ENCODE results near the gene MORN5. TPM values are rescaled to one million over a fixed set of nuclear protein-coding genes. Genes with fewer than 3 reads are reported as not detected.

MORN5 gene
- polyA plus RNA-seq, 6 donors from 2014 or later: not detected

GRCh38 chr9:122140368-122141193 is 19.1 kb upstream of the MORN5 start:
- Mint-ChIP-seq H3K9me3 (no peaks in the 10 kb centered on the region), H3K36me3 (peaks cover 20 to 24% of the 10 kb centered on the region in 2 donors), H3K27ac (no peak overlapping the region), H3K4me3 (no peak overlapping the region), H3K4me1 (peaks cover 0 to 4% (median 0%) of the 10 kb centered on the region in 3 donors), H3K27me3 (no peaks in the 10 kb centered on the region)
- no peak for DNase-seq
- ATAC-seq (ENCODE audit: low read depth in 2 of 2): no peak

- peaks cover 0 to 4% (median 0%) of the 10 kb centered on the region in 3 donors for H3K4me1 Mint-ChIP-seq
- H3K27ac Mint-ChIP-seq: peak overlapping the region in 1 of 6 donors; percentile 44
- no peaks in the 10 kb centered on the region for H3K9me3 Mint-ChIP-seq
- no peak for DNase-seq
- H3K4me3 Mint-ChIP-seq: no peak overlapping the region
- no peaks in the 10 kb centered on the region for H3K27me3 Mint-ChIP-seq
- no peak for ATAC-seq (ENCODE audit: low read depth in 2 of 2)
- peaks cover 24% of the 10 kb centered on the region in 2 donors for H3K36me3 Mint-ChIP-seq
Measured at GRCh38 chr9:122141671-122142070, 18.0 kb upstream of the MORN5 start.

GRCh38 chr9:122143296-122143695 is 16.4 kb upstream of the MORN5 start:
- Mint-ChIP-seq H3K9me3 (no peaks in the 10 kb centered on the region), H3K27ac (no peak overlapping the region), H3K4me1 (peaks cover 0 to 4% (median 0%) of the 10 kb centered on the region in 3 donors), H3K4me3 (no peak overlapping the region), H3K27me3 (no peaks in the 10 kb centered on the region), H3K36me3 (peaks cover 24 to 31% of the 10 kb centered on the region in 2 donors)
- DNase-seq: no peak
- no peak for ATAC-seq (ENCODE audit: low read depth in 2 of 2)

GRCh38 chr9:122143876-122144405 is 15.8 kb upstream of the MORN5 start:
- ATAC-seq (ENCODE audit: low read depth in 2 of 2): no peak
- Mint-ChIP-seq H3K4me3 (no peak overlapping the region), H3K27ac (no peak overlapping the region), H3K27me3 (no peaks in the 10 kb centered on the region), H3K9me3 (no peaks in the 10 kb centered on the region), H3K36me3 (peaks cover 24 to 31% of the 10 kb centered on the region in 2 donors), H3K4me1 (peaks cover 0 to 4% (median 0%) of the 10 kb centered on the region in 3 donors)
- DNase-seq: no peak

- H3K4me1 Mint-ChIP-seq: peaks cover 0 to 4% (median 0%) of the 10 kb centered on the region in 3 donors
- H3K36me3 Mint-ChIP-seq: peaks cover 24 to 31% of the 10 kb centered on the region in 2 donors
- H3K9me3 Mint-ChIP-seq: no peaks in the 10 kb centered on the region
- ATAC-seq (ENCODE audit: low read depth in 2 of 2): no peak
- H3K27me3 Mint-ChIP-seq: no peaks in the 10 kb centered on the region
- H3K27ac Mint-ChIP-seq: no peak overlapping the region
- DNase-seq: no peak
- no peak overlapping the region for H3K4me3 Mint-ChIP-seq
Measured at GRCh38 chr9:122144836-122145591, 14.7 kb upstream of the MORN5 start.

GRCh38 chr9:122145592-122145863 is 14.2 kb upstream of the MORN5 start:
- peaks cover 24 to 31% of the 10 kb centered on the region in 2 donors for H3K36me3 Mint-ChIP-seq
- peaks cover 0 to 4% (median 0%) of the 10 kb centered on the region in 3 donors for H3K4me1 Mint-ChIP-seq
- no peaks in the 10 kb centered on the region for H3K27me3 Mint-ChIP-seq
- ATAC-seq (ENCODE audit: low read depth in 2 of 2): no peak
- H3K27ac Mint-ChIP-seq: no peak overlapping the region
- H3K4me3 Mint-ChIP-seq: no peak overlapping the region
- no peak for DNase-seq
- H3K9me3 Mint-ChIP-seq: no peaks in the 10 kb centered on the region

GRCh38 chr9:122151267-122151828 is 8.4 kb upstream of the MORN5 start:
- Mint-ChIP-seq H3K9me3 (no peaks in the 10 kb centered on the region), H3K4me3 (no peak overlapping the region), H3K27ac (peak overlapping the region in 1 of 6 donors; percentile 39), H3K36me3 (peaks cover 0 to 10% of the 10 kb centered on the region in 2 donors), H3K4me1 (peaks cover 6 to 21% (median 15%) of the 10 kb centered on the region in 3 donors), H3K27me3 (no peaks in the 10 kb centered on the region)
- DNase-seq: no peak
- ATAC-seq (ENCODE audit: low read depth in 2 of 2): no peak

- Mint-ChIP-seq H3K27me3 (peaks cover 0 to 4% (median 2%) of the 10 kb centered on the region in 3 donors), H3K36me3 (no peaks in the 10 kb centered on the region), H3K27ac (peak overlapping the region in 1 of 6 donors; percentile 63), H3K4me1 (peaks cover 36 to 50% (median 48%) of the 10 kb centered on the region in 3 donors), H3K9me3 (no peaks in the 10 kb centered on the region), H3K4me3 (no peak overlapping the region)
- ATAC-seq (ENCODE audit: low read depth in 2 of 2) (no peak), DNase-seq (no peak)
Measured at GRCh38 chr9:122155796-122156195, 3.9 kb upstream of the MORN5 start.

GRCh38 chr9:122158202-122158601 is 1.5 kb upstream of the MORN5 start:
- peak; percentile 20 for DNase-seq
- peak in 1 of 2 donors; percentile 17 for ATAC-seq (ENCODE audit: low read depth in 2 of 2)
- Mint-ChIP-seq H3K9me3 (peaks cover 4 to 11% (median 8%) of the 10 kb centered on the region in 7 donors), H3K27me3 (peaks cover 5 to 22% (median 19%) of the 10 kb centered on the region in 3 donors), H3K27ac (peak overlapping the region in 2 of 6 donors; percentile 22 to 63), H3K36me3 (no peaks in the 10 kb centered on the region), H3K4me1 (peaks cover 34 to 48% (median 47%) of the 10 kb centered on the region in 3 donors), H3K4me3 (peak overlapping the region in 5 of 8 donors; percentile 1 to 96 (median 44))

- Mint-ChIP-seq H3K4me1 (peaks cover 30 to 38% (median 34%) of the 10 kb centered on the region in 3 donors), H3K27ac (peak overlapping the region; percentile 94 to 98 (median 96)), H3K9me3 (peaks cover 4 to 17% (median 8%) of the 10 kb centered on the region in 7 donors), H3K36me3 (no peaks in the 10 kb centered on the region), H3K27me3 (peaks cover 20 to 39% (median 36%) of the 10 kb centered on the region in 3 donors), H3K4me3 (peak overlapping the region; percentile 93 to 99 (median 97))
- DNase-seq (no peak), ATAC-seq (ENCODE audit: low read depth in 2 of 2) (no peak)
Measured at GRCh38 chr9:122159925-122160246, 178 bp downstream of the MORN5 start.

GRCh38 chr9:122162415-122162814 is 2.7 kb downstream of the MORN5 start:
- Mint-ChIP-seq H3K4me3 (no peak overlapping the region), H3K36me3 (peaks cover 0 to under 1% of the 10 kb centered on the region in 2 donors), H3K4me1 (peaks cover 21 to 28% (median 26%) of the 10 kb centered on the region in 3 donors)

GRCh38 chr9:122164286-122164685 is 4.6 kb downstream of the MORN5 start:
- Mint-ChIP-seq H3K27ac (no peak overlapping the region), H3K9me3 (peaks cover 4 to 25% (median 10%) of the 10 kb centered on the region in 7 donors), H3K36me3 (peaks cover 0 to 8% of the 10 kb centered on the region in 2 donors), H3K27me3 (peaks cover 26 to 65% (median 61%) of the 10 kb centered on the region in 3 donors), H3K4me3 (no peak overlapping the region), H3K4me1 (peaks cover 10 to 13% (median 11%) of the 10 kb centered on the region in 3 donors)
- DNase-seq: no peak
- no peak for ATAC-seq (ENCODE audit: low read depth in 2 of 2)

More at GRCh38 chr9:122162415-122162814, 2.7 kb downstream of the MORN5 start:
- peaks cover 21 to 53% (median 52%) of the 10 kb centered on the region in 3 donors for H3K27me3 Mint-ChIP-seq
- ATAC-seq (ENCODE audit: low read depth in 2 of 2) (no peak), DNase-seq (no peak)
- peaks cover 4 to 19% (median 8%) of the 10 kb centered on the region in 7 donors for H3K9me3 Mint-ChIP-seq
- peak overlapping the region in 2 of 6 donors; percentile 23 to 24 for H3K27ac Mint-ChIP-seq

GRCh38 chr9:122168356-122168755 is 8.6 kb downstream of the MORN5 start:
- H3K27me3 Mint-ChIP-seq: peaks cover 40 to 73% (median 62%) of the 10 kb centered on the region in 3 donors
- peaks cover 0 to 13% (median 1%) of the 10 kb centered on the region in 7 donors for H3K9me3 Mint-ChIP-seq
- DNase-seq (no peak), ATAC-seq (ENCODE audit: low read depth in 2 of 2) (no peak)
- H3K4me1 Mint-ChIP-seq: no peaks in the 10 kb centered on the region
- H3K36me3 Mint-ChIP-seq: peaks cover 0 to 8% of the 10 kb centered on the region in 2 donors
- H3K27ac Mint-ChIP-seq: no peak overlapping the region
- no peak overlapping the region for H3K4me3 Mint-ChIP-seq
